GM19397 (cell line): ENCODE data around the gene SPINDOC.
"Not testable (repeated sequence)": the region's sequence is repeated elsewhere in the genome, so short reads cannot be mapped to it uniquely, and the experiment has no call there.

Source experiments
- ATAC-seq: cut with Tn5 transposase; IDR thresholded peaks from one replicate; pipeline ENCODE4 v1.9.1; 2021; ENCODE audit warnings: mild to moderate bottlenecking, moderate library complexity; ENCODE audit not compliant: unreplicated experiment

The SPINDOC gene

DNA sequence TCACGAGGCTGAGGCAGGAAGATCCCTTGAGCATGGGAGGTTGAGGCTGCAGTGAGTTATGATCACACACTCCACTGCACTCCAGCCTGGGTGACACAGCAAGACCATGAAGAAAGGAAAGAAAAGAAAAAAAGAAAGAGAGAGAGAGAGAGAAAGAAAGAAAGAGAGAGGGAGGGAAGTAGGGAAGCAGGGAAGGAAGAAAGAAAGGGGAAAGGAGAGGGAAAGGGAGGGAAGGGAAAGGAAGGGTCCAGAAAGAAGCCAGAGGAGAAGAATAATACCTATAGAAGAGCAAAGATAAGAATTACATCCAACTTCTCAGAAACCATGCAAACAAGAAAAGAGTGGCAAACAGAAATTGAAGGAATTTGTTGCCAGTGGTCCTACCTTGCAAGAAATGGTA is 27.4 kb upstream of the SPINDOC start:
- ATAC-seq, result no peak

DNA sequence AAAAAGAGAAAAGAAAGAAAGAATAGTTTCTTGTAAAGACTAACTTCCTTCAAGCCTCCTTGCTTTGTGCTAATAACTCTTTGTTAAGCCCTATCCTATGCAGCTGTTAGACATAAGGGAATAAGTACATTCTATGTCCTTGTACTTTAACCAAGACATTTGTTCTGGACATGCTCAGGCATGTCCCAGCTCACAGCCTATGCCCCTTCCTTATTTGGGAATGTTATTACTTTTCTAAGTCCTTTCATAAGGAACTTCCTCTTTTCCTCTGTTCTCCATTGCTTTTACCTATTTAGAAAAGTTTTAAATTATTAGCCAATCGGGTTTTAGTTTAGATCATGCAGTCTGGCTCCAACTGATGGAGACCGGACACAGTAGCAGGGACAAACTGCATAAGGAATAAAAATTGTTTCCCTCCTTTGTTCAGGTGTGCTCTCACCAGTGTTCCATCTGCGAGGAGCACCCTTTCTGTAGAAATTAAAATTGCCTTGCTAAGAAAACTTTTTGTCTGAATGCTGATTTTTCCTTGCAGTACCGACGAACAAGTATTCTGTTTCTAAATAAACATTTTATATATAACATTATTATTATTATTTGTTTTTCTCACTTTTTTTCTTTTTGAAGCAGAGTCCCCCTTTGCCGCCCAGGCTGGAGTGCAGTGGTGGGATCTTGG is 21.6 kb upstream of the SPINDOC start:
- ATAC-seq, result no peak

- ATAC-seq, result no peak
Observed at GRCh38 chr11:63793161-63793560, 20.1 kb upstream of the SPINDOC start.

- ATAC-seq, result no peak
Observed at GRCh38 chr11:63795066-63795465, 18.2 kb upstream of the SPINDOC start.

DNA sequence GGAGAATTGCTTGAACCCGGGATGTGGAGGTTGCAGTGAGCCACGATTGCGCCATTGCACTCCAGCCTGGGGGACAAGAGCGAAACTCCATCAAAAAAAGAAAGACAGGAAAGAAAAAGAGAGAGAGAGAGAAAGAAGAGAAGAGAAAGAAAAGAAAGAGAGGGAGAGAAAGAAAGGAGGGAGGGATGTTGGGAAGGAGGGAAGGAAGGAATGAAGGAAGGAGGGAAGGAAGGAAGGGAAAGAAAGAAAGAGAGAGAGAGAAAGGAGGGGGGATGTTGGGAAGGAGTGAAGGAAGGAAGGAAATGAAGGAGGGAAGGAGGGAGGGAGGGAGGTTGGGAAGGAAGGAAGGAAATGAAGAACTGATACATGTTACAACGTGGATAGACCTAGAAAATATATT is 12.3 kb upstream of the SPINDOC start:
- no peak for ATAC-seq

GRCh38 chr11:63802637-63803414 is 10.4 kb upstream of the SPINDOC start:
- ATAC-seq, result no peak

DNA sequence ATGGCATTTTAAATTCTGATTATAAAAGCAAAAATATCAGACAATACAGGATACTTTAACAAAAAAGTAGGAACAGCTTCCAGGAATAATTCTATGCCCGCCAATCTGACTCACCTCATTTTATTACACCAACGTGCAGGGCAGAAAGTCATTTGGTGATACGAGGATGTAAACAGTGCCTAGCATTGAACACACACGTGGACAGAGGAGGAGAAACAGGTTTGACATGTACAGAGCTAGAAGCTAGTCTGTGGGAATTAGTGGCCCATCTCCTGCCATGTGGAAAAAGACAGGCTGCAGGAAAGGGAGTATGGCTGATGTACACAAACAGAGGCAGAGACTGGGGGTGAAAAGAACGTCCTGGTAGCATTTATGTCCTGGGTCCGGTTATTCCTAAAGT is 9.0 kb upstream of the SPINDOC start:
- no peak for ATAC-seq

DNA sequence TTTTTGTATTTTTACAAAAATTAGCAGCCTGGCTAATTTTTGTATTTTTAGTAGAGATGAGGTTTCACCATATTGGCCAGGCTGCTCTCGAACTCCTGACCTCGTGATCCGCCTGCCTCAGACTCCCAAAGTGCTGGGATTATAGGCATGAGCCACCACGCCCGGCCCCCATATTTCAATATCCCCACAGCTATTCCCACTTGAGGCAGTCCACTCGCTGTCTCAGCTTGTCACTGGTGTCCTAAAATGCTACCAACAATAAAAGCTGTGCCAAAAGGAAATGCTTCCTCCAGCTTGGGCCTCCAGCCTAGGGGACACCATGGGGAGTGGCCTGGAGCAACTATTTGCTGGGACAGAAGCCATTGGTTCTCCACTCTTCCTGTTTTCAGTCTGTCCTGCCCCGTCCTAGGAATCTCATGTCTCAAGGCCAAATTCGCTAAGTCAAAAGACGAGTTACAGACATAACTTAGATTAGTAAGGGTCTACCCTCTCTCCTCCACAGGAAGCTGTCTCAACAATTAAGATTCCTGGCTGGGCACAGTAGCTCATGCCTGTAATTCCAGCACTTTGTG is 7.3 kb upstream of the SPINDOC start:
- no peak for ATAC-seq

DNA sequence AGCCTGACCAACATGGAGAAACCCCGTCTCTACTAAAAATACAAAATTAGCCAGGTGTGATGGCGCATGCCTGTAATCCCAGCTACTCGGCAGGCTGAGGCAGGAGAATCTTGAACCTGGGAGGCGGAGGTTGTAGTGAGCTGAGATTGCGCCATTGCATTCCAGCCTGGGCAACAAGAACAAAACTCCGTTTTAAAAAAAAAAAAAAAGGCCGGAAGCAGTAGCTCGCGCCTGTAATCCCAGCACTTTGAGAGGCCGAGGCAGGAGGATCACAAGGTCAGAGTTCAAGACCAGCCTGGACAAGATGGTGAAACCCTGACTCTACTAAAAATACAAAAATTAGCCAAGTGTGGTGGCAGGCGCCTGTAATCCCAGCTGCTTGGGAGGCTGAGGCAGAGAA is 2.9 kb upstream of the SPINDOC start:
- ATAC-seq, result not testable (repeated sequence)

DNA sequence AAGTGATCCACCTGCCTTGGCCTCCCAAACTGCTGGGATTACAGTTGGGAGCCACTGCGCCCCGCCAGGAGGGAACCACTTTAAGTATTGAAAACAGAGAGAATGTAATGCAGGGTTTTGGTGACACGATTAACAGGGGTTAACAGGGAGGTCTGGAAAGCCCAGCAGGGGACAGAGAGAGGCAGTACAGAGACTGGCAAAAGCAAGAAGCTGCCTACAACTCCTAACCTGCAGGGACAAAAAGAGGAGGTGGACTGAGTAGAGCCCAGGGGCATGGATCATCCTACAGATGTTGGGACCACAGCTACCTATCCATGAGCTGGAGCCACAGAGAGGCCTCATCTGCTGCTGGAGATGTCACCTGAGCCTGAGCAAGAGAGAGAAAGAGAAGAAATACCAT is 1.7 kb upstream of the SPINDOC start:
- no peak for ATAC-seq

DNA sequence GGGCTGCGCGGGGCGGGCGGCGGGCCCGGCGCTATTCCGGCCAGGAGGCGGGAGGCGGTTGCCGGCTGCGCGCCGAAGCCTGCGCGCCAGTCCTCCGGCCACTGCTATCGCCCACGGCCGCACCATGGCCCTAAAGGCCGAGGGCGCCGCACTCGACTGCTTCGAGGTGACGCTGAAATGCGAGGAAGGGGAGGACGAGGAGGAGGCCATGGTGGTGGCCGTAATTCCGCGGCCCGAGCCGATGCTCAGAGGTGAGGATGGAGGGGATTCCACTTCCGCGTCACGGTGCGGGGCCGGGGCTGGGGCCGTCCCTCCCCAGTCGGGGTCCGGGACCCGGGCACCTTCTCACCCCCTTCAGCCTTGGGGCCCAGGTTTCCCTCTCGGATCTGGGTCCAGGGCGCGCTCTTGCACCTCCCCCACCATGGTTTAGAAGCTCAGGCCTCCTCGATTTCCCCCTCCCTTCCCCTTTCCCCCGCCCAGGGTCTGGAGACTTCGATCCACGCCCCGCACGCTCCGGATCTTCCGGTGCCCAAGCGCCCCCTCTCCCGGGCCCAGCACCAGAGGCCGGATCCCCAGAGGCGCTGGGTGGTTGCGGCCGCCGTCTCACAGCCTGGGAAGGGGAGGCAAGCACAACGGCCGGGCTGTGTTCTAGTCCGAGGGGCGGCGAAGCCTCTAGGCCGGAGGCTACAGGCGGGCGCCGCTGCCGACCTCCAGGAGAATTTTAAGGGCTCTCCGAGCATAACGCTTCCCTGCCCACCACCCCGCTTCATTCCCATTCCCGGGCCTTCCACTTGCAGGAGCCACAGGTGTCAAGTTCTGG is 517 bp downstream of the SPINDOC start:
- peak; percentile 43 for ATAC-seq

- no peak for ATAC-seq
Observed at GRCh38 chr11:63814383-63814736, 1.1 kb downstream of the SPINDOC start.

- ATAC-seq, result no peak
Observed at GRCh38 chr11:63816166-63816565, 2.9 kb downstream of the SPINDOC start.

DNA sequence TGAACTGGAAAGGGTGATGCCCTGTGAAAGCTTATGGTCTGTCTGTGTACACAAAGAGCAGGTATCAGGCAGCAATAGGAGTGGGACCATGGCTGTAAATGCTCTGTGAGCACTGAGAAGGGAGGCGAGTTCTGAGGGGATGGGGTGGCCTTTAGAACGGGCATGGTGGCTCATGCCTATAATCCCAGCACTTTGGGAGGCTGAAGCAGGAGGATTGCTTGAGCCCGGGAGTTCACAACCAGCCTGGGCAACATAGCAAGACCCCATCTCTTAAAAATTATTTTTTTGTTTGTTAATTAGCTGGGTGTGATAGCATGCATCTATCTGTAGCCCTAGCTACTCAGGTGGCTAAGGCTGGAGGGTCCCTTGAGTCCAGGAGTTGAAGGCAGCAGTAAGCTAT is 3.5 kb downstream of the SPINDOC start:
- ATAC-seq, result no peak

DNA sequence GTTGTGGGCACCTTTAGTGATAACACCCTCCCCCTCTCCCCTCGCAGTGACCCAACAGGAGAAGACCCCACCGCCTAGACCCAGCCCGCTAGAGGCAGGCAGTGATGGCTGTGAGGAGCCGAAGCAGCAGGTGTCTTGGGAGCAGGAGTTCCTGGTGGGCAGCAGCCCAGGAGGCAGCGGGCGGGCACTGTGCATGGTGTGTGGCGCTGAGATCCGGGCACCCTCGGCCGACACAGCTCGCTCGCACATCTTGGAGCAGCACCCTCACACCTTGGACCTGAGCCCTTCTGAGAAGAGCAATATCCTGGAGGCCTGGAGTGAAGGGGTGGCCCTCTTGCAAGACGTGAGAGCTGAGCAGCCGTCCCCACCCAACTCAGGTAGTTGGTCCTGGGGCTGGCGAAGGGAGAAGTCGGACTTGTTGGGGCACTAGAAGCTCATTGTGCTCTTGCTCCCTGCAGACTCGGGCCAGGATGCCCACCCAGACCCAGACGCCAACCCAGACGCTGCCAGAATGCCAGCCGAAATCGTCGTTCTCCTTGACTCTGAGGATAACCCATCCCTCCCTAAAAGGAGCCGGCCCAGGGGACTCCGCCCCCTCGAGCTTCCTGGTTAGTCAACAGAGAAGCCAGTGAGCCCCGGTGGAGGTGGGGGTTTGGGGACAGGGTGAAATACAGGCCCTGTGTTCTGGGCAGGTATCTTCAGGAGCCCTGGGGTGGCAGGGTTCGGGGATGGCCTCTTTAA is 4.7 kb downstream of the SPINDOC start:
- no peak for ATAC-seq

DNA sequence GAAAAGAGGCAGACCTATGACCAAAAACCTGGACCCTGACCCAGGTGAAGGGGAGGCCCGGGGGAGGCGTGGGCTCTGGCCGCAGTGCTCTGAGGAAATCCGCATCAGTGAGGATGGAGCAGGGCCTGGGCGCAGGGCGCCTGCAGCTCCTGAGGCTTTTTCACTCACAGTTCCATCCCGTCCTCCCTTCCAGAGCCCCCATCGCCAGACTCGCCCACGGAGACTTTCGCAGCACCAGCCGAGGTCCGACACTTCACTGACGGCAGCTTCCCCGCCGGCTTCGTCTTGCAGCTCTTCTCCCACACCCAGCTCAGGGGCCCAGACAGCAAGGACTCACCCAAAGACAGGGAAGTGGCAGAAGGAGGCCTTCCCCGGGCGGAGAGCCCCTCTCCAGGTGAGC is 5.4 kb downstream of the SPINDOC start:
- no peak for ATAC-seq

- ATAC-seq, result no peak
Observed at GRCh38 chr11:63821411-63821810, 8.2 kb downstream of the SPINDOC start.

- no peak for ATAC-seq
Observed at GRCh38 chr11:63826471-63827190, 13.4 kb downstream of the SPINDOC start.

DNA sequence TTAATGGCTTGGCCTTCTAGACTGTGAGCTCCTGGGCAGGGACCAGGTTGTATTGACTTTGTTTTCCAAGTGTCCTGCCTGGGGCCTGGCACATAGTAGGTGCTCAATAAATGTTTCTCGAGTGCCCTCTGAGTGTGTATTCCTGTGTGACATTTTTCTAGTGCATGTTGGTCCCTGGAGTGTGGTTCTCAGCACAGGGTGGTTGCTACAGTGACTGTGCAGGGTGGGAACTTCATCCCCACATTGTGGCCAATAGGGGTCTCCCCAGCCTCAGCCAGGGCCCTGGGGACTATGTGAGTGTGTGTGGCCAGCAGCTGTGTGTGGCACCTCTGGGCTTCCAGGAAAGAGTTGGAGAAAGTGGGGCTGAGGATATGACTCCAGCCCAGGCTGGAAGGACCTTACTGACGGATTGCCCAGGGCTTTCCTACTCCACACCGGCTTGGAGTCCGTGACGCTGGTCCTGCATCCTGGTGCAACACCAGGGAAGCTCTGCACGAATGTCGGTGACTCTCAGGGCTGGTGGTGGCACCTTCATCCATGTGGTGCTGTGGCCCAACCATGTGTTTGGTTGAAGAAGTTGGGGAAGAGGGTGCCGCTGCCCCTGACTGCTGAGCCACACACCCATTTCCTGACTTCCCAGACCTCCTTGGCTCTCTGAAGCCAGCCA is 16.7 kb downstream of the SPINDOC start:
- ATAC-seq, result no peak

GRCh38 chr11:63831326-63831725 is 18.1 kb downstream of the SPINDOC start:
- no peak for ATAC-seq
